Neuron (in vitro differentiated cells): ENCODE data around the gene FAM200A.
"Not testable (repeated sequence)": the region's sequence is repeated elsewhere in the genome, so short reads cannot be mapped to it uniquely, and the experiment has no call there.

Experiments
- H2AFZ ChIP-seq: one replicate; pipeline ENCODE4 v1.6.1; 2013; ENCODE audit warnings: low read depth, mild to moderate bottlenecking, inconsistent platforms, low read length, moderate library complexity
- H3K27me3 ChIP-seq: one replicate; pipeline ENCODE4 v1.6.1; 2013; ENCODE audit warnings: low read length; ENCODE audit not compliant: insufficient read depth
- H3K36me3 ChIP-seq: one replicate; pipeline ENCODE4 v1.6.1; 2013; ENCODE audit warnings: low read length; ENCODE audit not compliant: insufficient read depth
- H3K4me1 ChIP-seq: one replicate; pipeline ENCODE4 v1.6.1; 2013; ENCODE audit warnings: low read length; ENCODE audit not compliant: insufficient read depth
- H3K4me3 ChIP-seq: 2 replicates; pipeline ENCODE4 v1.5.1; 2013; ENCODE audit warnings: mild to moderate bottlenecking, low read length, moderate library complexity
- H3K9me3 ChIP-seq: one replicate; pipeline ENCODE4 v1.6.1; 2013; ENCODE audit warnings: low read length

The FAM200A gene

GRCh38 chr7:99571768-99572167 lies 19.9 kb upstream of the FAM200A start:
- H3K9me3 ChIP-seq: peaks cover 2% of the 10 kb centered on the region
- no peaks in the 10 kb centered on the region for H3K27me3 ChIP-seq
- no peaks in the 10 kb centered on the region for H3K4me1 ChIP-seq
- H2AFZ ChIP-seq: no peak overlapping the region
- H3K4me3 ChIP-seq: no peak overlapping the region
- H3K36me3 ChIP-seq: peaks cover 60% of the 10 kb centered on the region

- H3K4me3 ChIP-seq, H3K9me3 ChIP-seq, H3K4me1 ChIP-seq, H3K27me3 ChIP-seq, H2AFZ ChIP-seq: not testable (repeated sequence)
- H3K36me3 ChIP-seq: peaks cover 72% of the 10 kb centered on the region
Observed at GRCh38 chr7:99568770-99569169, 16.9 kb upstream of the FAM200A start.

GRCh38 chr7:99563650-99564049 lies 11.7 kb upstream of the FAM200A start:
- Histone ChIP-seq H3K4me3 (no peak overlapping the region), H3K36me3 (peaks cover 62% of the 10 kb centered on the region), H3K4me1 (peaks cover 7% of the 10 kb centered on the region), H2AFZ (no peak overlapping the region), H3K9me3 (peaks cover 1% of the 10 kb centered on the region), H3K27me3 (no peaks in the 10 kb centered on the region)

GRCh38 chr7:99562832-99563231 lies 10.9 kb upstream of the FAM200A start:
- no peaks in the 10 kb centered on the region for H3K9me3 ChIP-seq
- H3K4me3 ChIP-seq: no peak overlapping the region
- no peaks in the 10 kb centered on the region for H3K27me3 ChIP-seq
- H2AFZ ChIP-seq: no peak overlapping the region
- peaks cover 59% of the 10 kb centered on the region for H3K36me3 ChIP-seq
- H3K4me1 ChIP-seq: peaks cover 7% of the 10 kb centered on the region

- Histone ChIP-seq H2AFZ (no peak overlapping the region), H3K4me1 (peaks cover 10% of the 10 kb centered on the region), H3K4me3 (no peak overlapping the region), H3K9me3 (no peaks in the 10 kb centered on the region), H3K27me3 (no peaks in the 10 kb centered on the region), H3K36me3 (peaks cover 57% of the 10 kb centered on the region)
Observed at GRCh38 chr7:99562114-99562784, 10.3 kb upstream of the FAM200A start.

GRCh38 chr7:99561737-99562051 lies 9.8 kb upstream of the FAM200A start:
- Histone ChIP-seq H3K36me3 (peaks cover 61% of the 10 kb centered on the region), H2AFZ (no peak overlapping the region), H3K4me1 (peaks cover 14% of the 10 kb centered on the region), H3K27me3 (no peaks in the 10 kb centered on the region), H3K9me3 (no peaks in the 10 kb centered on the region), H3K4me3 (no peak overlapping the region)

GRCh38 chr7:99560834-99561736 lies 9.2 kb upstream of the FAM200A start:
- Histone ChIP-seq H2AFZ (no peak overlapping the region), H3K4me1 (peaks cover 14% of the 10 kb centered on the region), H3K4me3 (no peak overlapping the region), H3K27me3 (no peaks in the 10 kb centered on the region), H3K36me3 (peaks cover 65% of the 10 kb centered on the region), H3K9me3 (no peaks in the 10 kb centered on the region)

GRCh38 chr7:99559175-99559915 lies 7.4 kb upstream of the FAM200A start:
- Histone ChIP-seq H3K36me3 (peaks cover 59% of the 10 kb centered on the region), H3K27me3 (no peaks in the 10 kb centered on the region), H3K4me3 (peak overlapping the region; percentile 87), H3K9me3 (no peaks in the 10 kb centered on the region), H3K4me1 (peaks cover 14% of the 10 kb centered on the region), H2AFZ (peak overlapping the region; percentile 63)

- peaks cover 52% of the 10 kb centered on the region for H3K36me3 ChIP-seq
- H3K4me3 ChIP-seq: peak within 1 kb of the TSS; percentile 87
- no peaks in the 10 kb centered on the region for H3K9me3 ChIP-seq
- peak within 1 kb of the TSS; percentile 63 for H2AFZ ChIP-seq
- H3K27me3 ChIP-seq: no peaks in the 10 kb centered on the region
- H3K4me1 ChIP-seq: peaks cover 14% of the 10 kb centered on the region
Observed at GRCh38 chr7:99558306-99559174, 6.6 kb upstream of the FAM200A start, which contains the start of gene ZNF655. Gene ZNF655 (plus strand): TSS chr7:99558642. CDS start chr7:99560560, 1,918 bp downstream.

GRCh38 chr7:99557940-99558305 lies 6.0 kb upstream of the FAM200A start:
- H3K36me3 ChIP-seq: peaks cover 47% of the 10 kb centered on the region

GRCh38 chr7:99557196-99557607 lies 5.3 kb upstream of the FAM200A start:
- no peaks in the 10 kb centered on the region for H3K27me3 ChIP-seq
- H3K9me3 ChIP-seq: no peaks in the 10 kb centered on the region
- H3K4me1 ChIP-seq: peaks cover 19% of the 10 kb centered on the region
- peaks cover 40% of the 10 kb centered on the region for H3K36me3 ChIP-seq
- H3K4me3 ChIP-seq: peak overlapping the region; percentile 87
- H2AFZ ChIP-seq: no peak overlapping the region

More at GRCh38 chr7:99557940-99558305, 6.0 kb upstream of the FAM200A start:
- H3K27me3 ChIP-seq: no peaks in the 10 kb centered on the region
- H3K4me1 ChIP-seq: peaks cover 14% of the 10 kb centered on the region
- H3K9me3 ChIP-seq: no peaks in the 10 kb centered on the region
- H3K4me3 ChIP-seq: peak overlapping the region; percentile 87
- H2AFZ ChIP-seq: peak overlapping the region; percentile 63

- Histone ChIP-seq H3K9me3 (no peaks in the 10 kb centered on the region), H3K36me3 (peaks cover 18% of the 10 kb centered on the region), H3K4me1 (peaks cover 24% of the 10 kb centered on the region), H2AFZ (no peak overlapping the region), H3K4me3 (no peak overlapping the region), H3K27me3 (no peaks in the 10 kb centered on the region)
Observed at GRCh38 chr7:99554939-99555338, 3.0 kb upstream of the FAM200A start.
